Esophagus squamous epithelium (tissue), 4 donors: Measurements from ENCODE around the gene DNAH2.

ENCODE experiments used
- CTCF ChIP-seq, 6 experiments: fragments of 450-650 bp in 4 of 6; fragments of 200-600 bp in 2 of 6; sonication (generic) in 2 of 6; IDR thresholded peaks; one replicate each; pipeline ENCODE4 v1.5.1; 2016 to 2019; ENCODE audit warnings: antibody characterized with exemption in 6 of 6, mild to moderate bottlenecking in 4 of 6, moderate library complexity in 4 of 6
- POLR2A ChIP-seq, 4 donors: fragments of 450-650 bp; IDR thresholded peaks; one replicate each; pipeline ENCODE4 v1.6.1; 2017; ENCODE audit warnings: antibody characterized with exemption in 4 of 4, mild to moderate bottlenecking in 4 of 4, moderate library complexity in 3 of 4

GRCh38 chr17:7814969-7815368 lies 97.4 kb downstream of the DNAH2 start:
- TF ChIP-seq POLR2A (IDR thresholded peaks at IDR 0.05) (no peak), CTCF (IDR thresholded peaks at IDR 0.05) (no peak)
